Spleen (tissue), 11 donors: ENCODE results near the gene BAIAP2L1. TPM values are rescaled to one million over a fixed set of nuclear protein-coding genes. Genes with fewer than 3 reads are reported as not detected.
"Not testable (repeated sequence)": the region's sequence is repeated elsewhere in the genome, so short reads cannot be mapped to it uniquely, and the experiment has no call there.

Experiments used
- DNase-seq: peaks from one replicate; pipeline ENCODE4 v3.0.0-alpha.2; 2020
- H3K27ac ChIP-seq, 8 donors: fragments of 200-600 bp; sonication (generic) in 7 of 8; 1 replicate in 4 of 8; 2 replicates in 4 of 8; pipeline versions ENCODE4 v1.5.0 to v1.8.0; 2016 to 2021; ENCODE audit warnings: inconsistent platforms in 4 of 8, mild to moderate bottlenecking in 4 of 8, moderate library complexity in 1 of 8
- H3K27me3 ChIP-seq, 7 donors: fragments of 200-600 bp; sonication (generic) in 6 of 7; replicated peaks in 1 of 7; 1 replicate in 4 of 7; 2 replicates in 3 of 7; pipeline versions ENCODE4 v1.5.0 to v1.8.0; 2016 to 2021; ENCODE audit warnings: inconsistent platforms in 3 of 7, mild to moderate bottlenecking in 1 of 7
- H3K36me3 ChIP-seq, 6 donors: fragments of 200-600 bp; sonication (generic) in 5 of 6; 1 replicate in 4 of 6; 2 replicates in 2 of 6; pipeline versions ENCODE4 v1.5.0 to v1.8.0; 2016 to 2021; ENCODE audit warnings: inconsistent platforms in 2 of 6
- H3K4me1 ChIP-seq, 6 donors: fragments of 200-600 bp; sonication (generic) in 5 of 6; 1 replicate in 3 of 6; 2 replicates in 3 of 6; pipeline versions ENCODE4 v1.5.0 to v1.8.0; 2016 to 2021; ENCODE audit warnings: inconsistent platforms in 3 of 6
- H3K4me3 ChIP-seq, 8 donors: fragments of 200-600 bp; sonication (generic) in 7 of 8; 1 replicate in 4 of 8; 2 replicates in 4 of 8; pipeline versions ENCODE4 v1.5.0 to v1.8.0; 2016 to 2021; ENCODE audit warnings: inconsistent platforms in 4 of 8, mild to moderate bottlenecking in 4 of 8, moderate library complexity in 2 of 8
- H3K9me3 ChIP-seq, 8 donors: fragments of 200-600 bp; sonication (generic) in 7 of 8; 1 replicate in 4 of 8; 2 replicates in 4 of 8; pipeline versions ENCODE4 v1.5.0 to v1.8.0; 2016 to 2021; ENCODE audit warnings: inconsistent platforms in 4 of 8
- POLR2A ChIP-seq, 3 donors: fragments of 450-650 bp; IDR thresholded peaks; one replicate each; pipeline ENCODE4 v1.5.1; 2017; ENCODE audit warnings: antibody characterized with exemption in 3 of 3, mild to moderate bottlenecking in 1 of 3
- POLR2AphosphoS5 ChIP-seq, 3 donors: sonication (generic); formaldehyde crosslinking; IDR thresholded peaks; one replicate each; pipeline ENCODE4 v1.5.1; 2017; ENCODE audit warnings: antibody characterized with exemption in 3 of 3
- WGBS, 5 donors: extraction: QIAGEN DNeasy Blood & Tissue Kit in 3 of 5; methylation state at CpG; one replicate each; pipeline versions ENCODE4 v1.1.5 to v1.1.7; 2013 to 2018; 5-methylcytosine and 5-hydroxymethylcytosine counted together
- intact Hi-C: fragments of 100-400 bp; cut with DNase I; formaldehyde crosslinking; loops from one replicate; pipeline ENCODE4 v1.15.0; 2023; ENCODE audit warnings: low total_unique reads
- polyA plus RNA-seq, 3 donors: library from polyadenylated mRNA; stranded (reverse); fragments of 200-250 nt; gene quantifications; one replicate each; pipeline ENCODE4 v1.2.1, GENCODE V29; 2013
- total RNA-seq, 7 donors: library from RNA; depleted of rRNA in 3 of 7; stranded (reverse); fragments of >200 nt in 3 of 7; fragmentation: NEBNext Ultra II Directional in 4 of 7; extraction: Animal tissue kit (Norgen Biotek cat#: 25700) in 4 of 7; gene quantifications; one replicate each; pipeline versions ENCODE4 v1.1.0 to v1.2.1, GENCODE V29; 2016 to 2021
- TF ChIP-seq, protein P1 (sequence below), 11 experiments: fragments of 200-600 bp in 7 of 11; fragments of 450-650 bp in 4 of 11; sonication (generic) in 4 of 11; IDR thresholded peaks in 8 of 11; conservative IDR thresholded peaks in 3 of 11; 1 replicate in 7 of 11; 2 replicates in 4 of 11; pipeline versions ENCODE4 v1.4.0 to v1.8.0; 2016 to 2021; ENCODE audit warnings: antibody characterized with exemption in 11 of 11, inconsistent platforms in 4 of 11, mild to moderate bottlenecking in 1 of 11
- donor health status: healthy with polysubstance abuse.
- donor health status: DM: no; HTN: no; CAD: no; lungs with moderate emphysema.
- donor health status: DM: no; HTN: no; CAD: no.
- donor health status: Bipolar disorder and iron deficiency.
- donor health status: healthy.
- donor health status: DM: no; HTN: no; CAD: no.
- donor health status: DM: yes; HTN: yes; CAD: no.

BAIAP2L1 gene
- total and polyA plus RNA-seq, 10 donors, result 0.72 to 2.6 (median 1.5) TPM

DNA sequence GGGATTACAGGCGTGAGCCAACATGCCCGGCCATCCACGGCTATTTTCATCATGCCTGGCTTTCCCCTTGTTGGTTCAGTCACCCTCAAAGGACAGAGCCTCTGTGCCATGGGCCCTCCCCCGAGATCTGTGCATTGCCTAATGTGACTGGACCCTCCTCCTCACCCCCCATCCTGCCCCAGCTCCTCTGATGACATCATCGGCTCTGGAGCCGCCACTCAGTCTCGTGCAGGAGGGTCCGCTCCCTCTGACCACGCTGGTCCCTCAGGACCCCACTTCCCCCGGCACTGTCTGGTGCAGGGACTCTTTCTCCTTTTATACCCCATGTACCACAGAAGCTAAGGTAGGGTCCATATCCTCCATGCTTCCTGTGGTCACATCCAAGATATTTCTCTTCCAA is 33.2 kb upstream of the BAIAP2L1 start:
- 78 to 83% (median 80%) methylated on average over 10 of the region's 10 CpGs for WGBS, 5 donors

DNA sequence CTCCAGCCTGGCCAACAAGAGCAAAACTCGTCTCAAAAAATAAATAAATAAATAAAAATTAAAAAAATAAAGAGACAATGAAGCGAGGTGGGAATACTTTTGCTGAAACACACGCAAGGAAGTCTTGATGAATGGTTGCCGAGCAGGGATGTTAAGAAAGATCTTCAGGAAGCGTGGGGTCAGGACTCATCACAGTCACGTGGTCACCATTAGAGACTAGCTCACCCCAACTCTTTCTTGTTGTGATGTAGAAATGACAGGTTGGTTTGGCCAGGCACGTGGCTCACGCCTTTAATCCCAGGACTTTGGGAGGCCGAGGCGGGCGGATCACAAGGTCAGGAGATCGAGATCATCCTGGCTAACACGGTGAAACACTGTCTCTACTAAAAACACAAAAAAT is 28.9 kb upstream of the BAIAP2L1 start:
- H3K4me3 ChIP-seq, result no peak overlapping the region
- DNase-seq, result no peak
- WGBS, 5 donors, result 84 to 89% (median 85%) methylated on average over 11 to 13 of the region's 13 CpGs
- no peak overlapping the region for H3K27ac ChIP-seq
- H3K9me3 ChIP-seq, result no peaks in the 10 kb centered on the region
- H3K4me1 ChIP-seq, result no peaks in the 10 kb centered on the region
- H3K27me3 ChIP-seq, result peaks cover 0 to 10% (median 0%) of the 10 kb centered on the region in 7 donors
- no peaks in the 10 kb centered on the region for H3K36me3 ChIP-seq
- intact Hi-C loops, result loop anchor here (5.0 kb wide), 1 partner anchor 318 kb away; no protein-coding TSS in a partner anchor
- TF ChIP-seq POLR2A (IDR thresholded peaks at IDR 0.05), result no peak
- no peak for TF ChIP-seq POLR2AphosphoS5 (IDR thresholded peaks at IDR 0.05)
- TF ChIP-seq, protein P1, sequence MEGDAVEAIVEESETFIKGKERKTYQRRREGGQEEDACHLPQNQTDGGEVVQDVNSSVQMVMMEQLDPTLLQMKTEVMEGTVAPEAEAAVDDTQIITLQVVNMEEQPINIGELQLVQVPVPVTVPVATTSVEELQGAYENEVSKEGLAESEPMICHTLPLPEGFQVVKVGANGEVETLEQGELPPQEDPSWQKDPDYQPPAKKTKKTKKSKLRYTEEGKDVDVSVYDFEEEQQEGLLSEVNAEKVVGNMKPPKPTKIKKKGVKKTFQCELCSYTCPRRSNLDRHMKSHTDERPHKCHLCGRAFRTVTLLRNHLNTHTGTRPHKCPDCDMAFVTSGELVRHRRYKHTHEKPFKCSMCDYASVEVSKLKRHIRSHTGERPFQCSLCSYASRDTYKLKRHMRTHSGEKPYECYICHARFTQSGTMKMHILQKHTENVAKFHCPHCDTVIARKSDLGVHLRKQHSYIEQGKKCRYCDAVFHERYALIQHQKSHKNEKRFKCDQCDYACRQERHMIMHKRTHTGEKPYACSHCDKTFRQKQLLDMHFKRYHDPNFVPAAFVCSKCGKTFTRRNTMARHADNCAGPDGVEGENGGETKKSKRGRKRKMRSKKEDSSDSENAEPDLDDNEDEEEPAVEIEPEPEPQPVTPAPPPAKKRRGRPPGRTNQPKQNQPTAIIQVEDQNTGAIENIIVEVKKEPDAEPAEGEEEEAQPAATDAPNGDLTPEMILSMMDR (IDR thresholded peaks at IDR 0.05 in 8 of 11, conservative IDR thresholded peaks at IDR 0.05 in 3 of 11), result no peak

More for the DNA sequence above, 33.2 kb upstream of the BAIAP2L1 start:
- TF ChIP-seq, protein P1 (IDR thresholded peaks at IDR 0.05 in 8 of 11, conservative IDR thresholded peaks at IDR 0.05 in 3 of 11), result no peak
- TF ChIP-seq POLR2AphosphoS5 (IDR thresholded peaks at IDR 0.05), result no peak
- TF ChIP-seq POLR2A (IDR thresholded peaks at IDR 0.05), result no peak
- Histone ChIP-seq H3K4me1 (no peaks in the 10 kb centered on the region), H3K27me3 (peaks cover 0 to 7% (median 0%) of the 10 kb centered on the region in 7 donors), H3K27ac (no peak overlapping the region), H3K36me3 (no peaks in the 10 kb centered on the region), H3K4me3 (no peak overlapping the region), H3K9me3 (peaks cover 0 to 2% (median 0%) of the 10 kb centered on the region in 8 donors)
- DNase-seq, result no peak
- intact Hi-C loops, result loop anchor here (5.0 kb wide), 1 partner anchor 313 kb away; no protein-coding TSS in a partner anchor

DNA sequence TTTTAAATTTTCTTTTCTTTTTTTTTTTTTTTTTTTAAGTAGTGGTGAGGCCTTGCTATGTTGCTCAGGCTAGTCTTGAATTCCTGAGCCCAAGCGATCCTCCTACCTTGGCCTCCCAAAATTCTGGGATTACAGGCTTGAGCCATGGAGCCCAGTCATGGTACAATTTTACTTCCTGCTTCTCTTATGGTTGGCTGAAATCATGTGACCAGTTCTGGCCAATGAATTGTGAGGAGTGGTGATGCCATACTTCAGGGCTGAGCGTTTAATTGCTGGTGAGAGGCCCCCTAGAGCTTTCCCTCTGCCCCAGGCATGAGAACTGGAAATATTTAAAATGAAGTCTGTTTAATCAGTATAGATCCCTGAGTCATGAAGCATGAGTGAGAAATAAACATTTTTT is 22.2 kb upstream of the BAIAP2L1 start:
- WGBS, 5 donors, result 65 to 85% (median 80%) methylated on average over 2 of the region's 2 CpGs

DNA sequence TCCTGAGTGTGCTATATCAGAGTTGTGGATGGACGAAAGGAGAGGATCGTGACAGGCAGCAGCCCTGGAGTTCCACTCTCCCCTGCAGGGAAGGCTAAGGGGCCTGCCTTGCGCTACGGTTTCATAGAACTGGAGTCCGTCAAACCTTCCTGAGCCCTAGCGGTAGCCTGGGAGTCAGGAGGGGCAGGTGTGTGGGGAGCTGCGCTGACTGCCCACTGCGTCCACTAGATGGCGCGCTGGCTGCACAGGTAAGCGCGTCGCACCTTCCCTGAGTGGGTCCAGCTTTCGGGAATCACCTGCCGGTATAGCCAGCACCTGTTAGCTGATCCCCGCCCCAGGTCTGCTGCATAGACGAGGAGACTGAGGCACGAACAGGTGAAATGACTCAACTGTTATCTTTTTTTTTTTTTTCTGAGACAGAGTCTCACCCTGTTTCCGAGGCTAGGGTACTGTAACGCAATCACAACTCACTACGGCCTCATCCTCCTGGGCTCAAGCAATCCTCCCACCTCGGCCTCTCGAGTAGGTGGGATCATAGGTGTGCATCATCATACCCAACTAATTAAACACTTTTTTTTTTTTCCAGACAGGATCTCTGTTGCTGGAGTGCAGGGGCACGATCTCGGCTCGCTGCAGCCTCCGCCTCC is 20.2 kb upstream of the BAIAP2L1 start:
- TF ChIP-seq POLR2AphosphoS5 (IDR thresholded peaks at IDR 0.05) (no peak), POLR2A (IDR thresholded peaks at IDR 0.05) (no peak)
- TF ChIP-seq, protein P1 (IDR thresholded peaks at IDR 0.05 in 8 of 11, conservative IDR thresholded peaks at IDR 0.05 in 3 of 11), result peak; percentile 34 to 83 (median 60)
- H3K4me1 ChIP-seq, result peaks cover 0 to 6% (median 4%) of the 10 kb centered on the region in 6 donors
- no peak overlapping the region for H3K27ac ChIP-seq
- intact Hi-C loops, result no loop called here
- H3K9me3 ChIP-seq, result no peaks in the 10 kb centered on the region
- H3K27me3 ChIP-seq, result peaks cover 0 to 42% (median 0%) of the 10 kb centered on the region in 7 donors
- H3K36me3 ChIP-seq, result no peaks in the 10 kb centered on the region
- no peak overlapping the region for H3K4me3 ChIP-seq
- peak; percentile 86 for DNase-seq
- 31 to 34% (median 33%) methylated on average over 27 of the region's 27 CpGs for WGBS, 5 donors

More for the DNA sequence above, 22.2 kb upstream of the BAIAP2L1 start:
- TF ChIP-seq, protein P1 (IDR thresholded peaks at IDR 0.05 in 8 of 11, conservative IDR thresholded peaks at IDR 0.05 in 3 of 11), result no peak
- TF ChIP-seq POLR2AphosphoS5 (IDR thresholded peaks at IDR 0.05) (no peak), POLR2A (IDR thresholded peaks at IDR 0.05) (no peak)
- Histone ChIP-seq H3K4me3 (no peak overlapping the region), H3K27ac (no peak overlapping the region), H3K4me1 (peaks cover 0 to 6% (median 4%) of the 10 kb centered on the region in 6 donors), H3K27me3 (peaks cover 0 to 42% (median 0%) of the 10 kb centered on the region in 7 donors), H3K36me3 (no peaks in the 10 kb centered on the region), H3K9me3 (no peaks in the 10 kb centered on the region)
- intact Hi-C loops, result no loop called here
- no peak for DNase-seq

DNA sequence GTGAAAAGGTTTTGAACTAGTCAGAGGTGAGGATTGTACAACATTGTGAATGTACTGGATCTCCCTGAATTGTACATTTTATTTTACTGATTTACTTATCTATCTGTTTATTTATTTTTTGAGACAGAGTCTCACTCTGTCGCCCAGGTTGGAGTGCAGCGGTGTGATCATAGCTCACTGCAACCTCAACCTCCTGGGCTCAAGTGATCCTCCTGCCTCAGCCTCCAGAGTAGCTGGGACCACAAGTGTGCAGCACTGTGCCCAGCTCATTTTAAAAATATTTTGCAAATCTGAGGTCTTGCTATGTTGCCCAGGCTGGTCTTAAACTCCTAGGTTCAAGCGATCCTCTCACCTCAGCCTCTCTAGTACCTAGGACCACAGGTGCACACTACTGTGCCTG is 19.1 kb upstream of the BAIAP2L1 start:
- H3K36me3 ChIP-seq, H3K9me3 ChIP-seq, intact Hi-C loops, H3K4me1 ChIP-seq, H3K27ac ChIP-seq, H3K4me3 ChIP-seq, DNase-seq: not testable (repeated sequence)
- H3K27me3 ChIP-seq, result peaks cover 0 to 41% (median 0%) of the 10 kb centered on the region in 7 donors
- WGBS, 5 donors, result 90 to 100% (median 94%) methylated on average over 3 of the region's 3 CpGs

DNA sequence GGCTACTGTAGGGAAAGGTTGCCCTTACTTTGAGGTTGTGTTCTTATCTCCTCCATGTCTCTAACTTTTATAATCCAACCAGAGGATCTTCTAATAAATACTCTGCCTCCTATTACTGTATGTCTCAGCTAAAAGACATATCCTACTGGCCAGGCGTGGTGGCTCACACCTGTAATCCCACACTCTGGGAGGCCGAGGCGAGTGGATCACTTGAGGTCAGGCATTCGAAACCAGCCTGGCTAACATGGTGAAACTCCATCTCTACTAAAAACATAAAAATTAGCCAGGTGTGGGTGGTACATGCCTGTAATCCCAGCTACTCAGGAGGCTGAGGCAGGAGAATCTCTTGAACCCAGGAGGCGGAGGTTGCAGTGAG is 18.4 kb upstream of the BAIAP2L1 start:
- H3K4me3 ChIP-seq, H3K27ac ChIP-seq, H3K36me3 ChIP-seq, intact Hi-C loops, H3K9me3 ChIP-seq, H3K4me1 ChIP-seq: not testable (repeated sequence)
- peak; percentile 33 for DNase-seq
- H3K27me3 ChIP-seq, result peaks cover 0 to 35% (median 0%) of the 10 kb centered on the region in 7 donors
- WGBS, 5 donors, result 89 to 97% (median 93%) methylated on average over 5 of the region's 5 CpGs
